DOHH2 (cell line): ENCODE measurements around the gene USP8.

Experiments used
- CTCF ChIP-seq: fragments of 200-600 bp; sonication (generic); IDR thresholded peaks from one replicate; pipeline ENCODE4 v1.5.1; 2014; ENCODE audit warnings: antibody characterized with exemption, mild to moderate bottlenecking, low read depth, low read length; ENCODE audit not compliant: poor library complexity, severe bottlenecking
- EZH2phosphoT487 ChIP-seq: fragments of 200-600 bp; sonication (generic); IDR thresholded peaks from 2 replicates; pipeline ENCODE4 v1.6.1; 2017; ENCODE audit warnings: borderline replicate concordance, mild to moderate bottlenecking, antibody characterized with exemption, low read length, moderate library complexity, mixed read lengths

GRCh38 chr15:50484781-50485180 is 60.6 kb downstream of the USP8 start:
- TF ChIP-seq CTCF: no peak
- TF ChIP-seq EZH2phosphoT487: no peak
